B cell (primary cell): ENCODE measurements around the gene RLN3. TPM values are rescaled to one million over a fixed set of nuclear protein-coding genes. Genes with fewer than 3 reads are reported as not detected.

Experiments used
- ATAC-seq: fragments of 200-7000 bp; cut with Tn5 transposase; one replicate; pipeline ENCODE4 v1.10.0; 2021; ENCODE audit warnings: low read depth, mild to moderate bottlenecking, moderate number of reproducible peaks, moderate library complexity
- CTCF ChIA-PET: fragments of 350-600 bp; sonication (Branson Sonifier 250); formaldehyde crosslinking; loops from one replicate; lab custom pipeline; 2021; ENCODE audit warnings: antibody characterized with exemption, inconsistent platforms; lab: Charles Lee
- POLR2A ChIA-PET: fragments of 350-600 bp; sonication (Branson Sonifier 250); formaldehyde crosslinking; loops from one replicate; lab custom pipeline; 2021; ENCODE audit warnings: antibody characterized with exemption; lab: Charles Lee
- DNase-seq: peaks from one replicate; pipeline ENCODE4 v3.0.0; 2013
- H2AFZ ChIP-seq: 2 replicates; pipeline ENCODE4 v1.6.1; 2012; ENCODE audit warnings: mild to moderate bottlenecking, low read depth, low read length; ENCODE audit not compliant: insufficient read depth, poor library complexity, severe bottlenecking
- H3K27ac ChIP-seq, 2 donors: 1 replicate in 1 of 2; 2 replicates in 1 of 2; pipeline ENCODE4 v1.5.1; 2012 to 2013; ENCODE audit warnings: low read length in 2 of 2, mild to moderate bottlenecking in 2 of 2, moderate library complexity in 1 of 2
- H3K27me3 ChIP-seq, 4 experiments: fragments of 200-600 bp in 1 of 4; sonication (generic) in 1 of 4; replicated peaks in 1 of 4; 1 replicate in 2 of 4; 2 replicates in 2 of 4; pipeline versions ENCODE4 v1.6.1 to v1.7.0; 2013 to 2016; ENCODE audit warnings: low read length in 3 of 4, mild to moderate bottlenecking in 2 of 4, mixed read lengths in 1 of 4, moderate library complexity in 1 of 4; ENCODE audit not compliant: insufficient read depth in 4 of 4, control insufficient read depth in 3 of 4; ENCODE audit errors: control extremely low read depth in 1 of 4
- H3K36me3 ChIP-seq, 2 experiments: replicated peaks in 1 of 2; 1 replicate in 1 of 2; 2 replicates in 1 of 2; pipeline versions ENCODE4 v1.6.1 to v1.7.1; 2013; ENCODE audit warnings: low read length in 1 of 2; ENCODE audit not compliant: insufficient read depth in 2 of 2, control insufficient read depth in 1 of 2; ENCODE audit errors: control extremely low read depth in 1 of 2, extremely low read depth in 1 of 2
- H3K4me1 ChIP-seq, 2 donors: fragments of 200-600 bp in 1 of 2; sonication (generic) in 1 of 2; 1 replicate in 1 of 2; 2 replicates in 1 of 2; pipeline versions ENCODE4 v1.5.1 to v1.6.1; 2013 to 2017; ENCODE audit warnings: low read length in 2 of 2; ENCODE audit not compliant: control insufficient read depth in 2 of 2, insufficient read depth in 2 of 2
- H3K4me2 ChIP-seq: replicated peaks from 2 replicates; pipeline ENCODE3; 2012; ENCODE audit warnings: mild to moderate bottlenecking, low read depth, low read length; ENCODE audit not compliant: poor library complexity, severe bottlenecking
- H3K4me3 ChIP-seq, 5 experiments: fragments of 200-600 bp in 1 of 5; sonication (generic) in 1 of 5; 1 replicate in 3 of 5; 2 replicates in 2 of 5; pipeline versions ENCODE4 v1.5.1 to v1.7.0; 2011 to 2016; ENCODE audit warnings: low read length in 4 of 5, mild to moderate bottlenecking in 4 of 5, low read depth in 2 of 5, control low read depth in 1 of 5, moderate library complexity in 1 of 5; ENCODE audit not compliant: insufficient read depth in 1 of 5; ENCODE audit errors: control extremely low read depth in 1 of 5, extremely low read depth in 1 of 5
- H3K79me2 ChIP-seq: fragments of 200-600 bp; sonication (generic); one replicate; pipeline ENCODE4 v1.6.0; 2016; ENCODE audit warnings: low read length; ENCODE audit not compliant: control insufficient read depth, insufficient read depth
- H3K9ac ChIP-seq: fragments of 200-600 bp; sonication (generic); 2 replicates; pipeline ENCODE4 v1.6.1; 2017; ENCODE audit warnings: mild to moderate bottlenecking, low read length, moderate library complexity
- H3K9me3 ChIP-seq, 3 donors: one replicate each; pipeline versions ENCODE4 v1.6.1 to v1.7.1; 2013; ENCODE audit warnings: low read length in 2 of 3; ENCODE audit not compliant: control insufficient read depth in 2 of 3, insufficient read depth in 1 of 3; ENCODE audit errors: control extremely low read depth in 1 of 3
- H4K20me1 ChIP-seq: 2 replicates; pipeline ENCODE4 v1.6.0; 2012; ENCODE audit warnings: mild to moderate bottlenecking, low read length; ENCODE audit not compliant: insufficient read depth, control insufficient read depth, poor library complexity, severe bottlenecking
- H3K27ac Mint-ChIP-seq: one replicate; pipeline ENCODE4 v1.8.0; 2021; ENCODE audit warnings: mixed read lengths
- H3K27me3 Mint-ChIP-seq: one replicate; pipeline ENCODE4 v1.8.0; 2021; ENCODE audit warnings: mixed read lengths
- H3K4me1 Mint-ChIP-seq: one replicate; pipeline ENCODE4 v1.8.0; 2021; ENCODE audit warnings: mixed read lengths
- H3K4me3 Mint-ChIP-seq: one replicate; pipeline ENCODE4 v1.8.0; 2021; ENCODE audit warnings: mixed read lengths
- H3K9me3 Mint-ChIP-seq: one replicate; pipeline ENCODE4 v1.8.0; 2022; ENCODE audit warnings: mixed read lengths; ENCODE audit not compliant: insufficient read depth
- EZH2 ChIP-seq: IDR thresholded peaks from 2 replicates; pipeline ENCODE4 v1.6.1; 2012; ENCODE audit warnings: borderline replicate concordance, low read depth, mild to moderate bottlenecking, moderate library complexity, low read length; ENCODE audit not compliant: insufficient read depth, poor library complexity, severe bottlenecking
- WGBS: methylation state at CpG from one replicate; pipeline ENCODE4 v1.1.5; 2013; ENCODE audit warnings: missing lambda C conversion rate; ENCODE audit not compliant: insufficient coverage; 5-methylcytosine and 5-hydroxymethylcytosine counted together
- intact Hi-C: fragments of 100-400 bp; cut with micrococcal nuclease; formaldehyde crosslinking; loops from one replicate; pipeline ENCODE4 v1.10.0; 2022
- polyA plus RNA-seq: library from polyadenylated mRNA; depleted of rRNA; stranded (reverse); fragments of >200 nt; gene quantifications from 2 replicates; pipeline ENCODE4 v1.2.3, GENCODE V29; 2012
- total RNA-seq, 2 donors: library from RNA; stranded (reverse); fragments of 120-200 nt in 1 of 2; gene quantifications; 1 replicate in 1 of 2; 2 replicates in 1 of 2; pipeline versions ENCODE4 v1.2.3 to v1.2.4, GENCODE V29; 2013 to 2022
- TF ChIP-seq, protein P1 (sequence below): fragments of 200-600 bp; IDR thresholded peaks from one replicate; pipeline ENCODE4 v1.8.0; 2022; ENCODE audit warnings: antibody characterized with exemption, mild to moderate bottlenecking

RLN3 gene
- total and polyA plus RNA-seq, 2 donors (not counting 1 experiment from before 2014, with no cell fraction given): 0.42 TPM; not detected in 1

DNA sequence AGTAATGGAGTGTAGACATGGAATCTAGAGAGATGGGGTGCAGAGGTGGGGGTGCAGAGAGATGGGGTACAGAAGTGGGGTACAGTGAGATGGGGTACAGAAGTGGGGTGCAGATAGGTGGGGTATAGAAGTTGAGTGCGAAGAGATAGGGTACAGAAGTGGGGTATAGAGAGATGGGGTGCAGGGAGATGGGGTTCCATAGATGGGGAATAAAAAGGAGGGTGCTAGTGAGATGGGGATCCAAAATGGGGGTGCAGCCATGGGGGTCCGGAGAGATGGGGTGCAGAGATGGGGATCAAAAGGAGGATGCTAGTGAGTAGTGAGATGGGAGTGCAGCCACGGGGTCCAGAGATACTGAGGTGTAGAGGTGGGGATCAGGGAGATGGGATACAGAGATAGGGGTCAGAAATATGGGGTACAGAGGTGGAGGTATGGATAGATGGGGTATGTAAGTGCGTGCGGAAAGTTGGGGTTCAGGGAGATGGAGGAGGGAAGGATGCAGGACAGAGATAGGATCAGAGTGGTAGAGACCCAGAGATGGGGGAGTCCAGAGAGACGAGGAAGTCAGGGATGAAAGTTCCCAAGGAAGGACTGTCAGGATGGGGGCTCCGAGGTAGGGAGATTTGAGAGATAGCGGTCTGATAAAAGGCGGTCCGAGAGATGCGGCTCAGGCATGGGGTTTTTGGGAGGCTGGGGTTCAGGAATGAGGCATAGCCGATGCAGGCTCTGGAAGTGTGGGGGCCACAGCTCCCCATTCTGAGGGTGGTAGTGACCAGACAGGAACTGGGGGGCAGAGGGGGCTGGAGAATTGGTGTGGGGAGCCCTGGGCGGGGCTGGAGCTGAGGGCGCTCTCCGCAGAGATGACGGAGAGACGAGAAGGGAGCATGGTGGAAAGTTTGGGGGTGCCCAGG lies 30.5 kb downstream of the RLN3 start:
- H3K36me3 ChIP-seq: no peaks in the 10 kb centered on the region
- H3K79me2 ChIP-seq: no peaks in the 10 kb centered on the region
- CTCF ChIA-PET: interaction anchor here (0.6 to 3.4 kb wide), 26 partner anchors 10 to 335 kb away, joined by 3 to 43 read pairs (median 4); partner anchors contain the start of genes ASF1B, BRME1, CC2D1A and MISP3
- H3K4me1 ChIP-seq: peaks cover 18 to 22% of the 10 kb centered on the region in 2 donors
- H2AFZ ChIP-seq: no peak overlapping the region
- no peak overlapping the region for H3K27ac ChIP-seq
- Mint-ChIP-seq H3K4me3 (peak overlapping the region; percentile 71), H3K9me3 (no peaks in the 10 kb centered on the region), H3K27me3 (peaks cover 37% of the 10 kb centered on the region), H3K4me1 (peaks cover 18% of the 10 kb centered on the region), H3K27ac (no peak overlapping the region)
- no peak for TF ChIP-seq EZH2
- TF ChIP-seq, protein P1, sequence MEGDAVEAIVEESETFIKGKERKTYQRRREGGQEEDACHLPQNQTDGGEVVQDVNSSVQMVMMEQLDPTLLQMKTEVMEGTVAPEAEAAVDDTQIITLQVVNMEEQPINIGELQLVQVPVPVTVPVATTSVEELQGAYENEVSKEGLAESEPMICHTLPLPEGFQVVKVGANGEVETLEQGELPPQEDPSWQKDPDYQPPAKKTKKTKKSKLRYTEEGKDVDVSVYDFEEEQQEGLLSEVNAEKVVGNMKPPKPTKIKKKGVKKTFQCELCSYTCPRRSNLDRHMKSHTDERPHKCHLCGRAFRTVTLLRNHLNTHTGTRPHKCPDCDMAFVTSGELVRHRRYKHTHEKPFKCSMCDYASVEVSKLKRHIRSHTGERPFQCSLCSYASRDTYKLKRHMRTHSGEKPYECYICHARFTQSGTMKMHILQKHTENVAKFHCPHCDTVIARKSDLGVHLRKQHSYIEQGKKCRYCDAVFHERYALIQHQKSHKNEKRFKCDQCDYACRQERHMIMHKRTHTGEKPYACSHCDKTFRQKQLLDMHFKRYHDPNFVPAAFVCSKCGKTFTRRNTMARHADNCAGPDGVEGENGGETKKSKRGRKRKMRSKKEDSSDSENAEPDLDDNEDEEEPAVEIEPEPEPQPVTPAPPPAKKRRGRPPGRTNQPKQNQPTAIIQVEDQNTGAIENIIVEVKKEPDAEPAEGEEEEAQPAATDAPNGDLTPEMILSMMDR: no peak
- ATAC-seq (peak; percentile 36), DNase-seq (no peak)
- 24% methylated on average over 17 of the region's 17 CpGs for WGBS
- no peaks in the 10 kb centered on the region for H4K20me1 ChIP-seq
- peaks cover 0 to 54% (median 28%) of the 10 kb centered on the region in 4 experiments for H3K27me3 ChIP-seq
- intact Hi-C loops: loop anchor here (2.0 kb wide), 1 partner anchor 14 kb away; the partner anchor contains the start of gene MISP3
- POLR2A ChIA-PET: interaction anchor here (0.6 kb wide), 1 partner anchor 9 kb away, joined by 12 read pairs; no protein-coding TSS in a partner anchor
- H3K4me3 ChIP-seq: no peak overlapping the region
- no peak overlapping the region for H3K9ac ChIP-seq
- peaks cover 0 to 11% (median 0%) of the 10 kb centered on the region in 3 donors for H3K9me3 ChIP-seq
- peak overlapping the region; percentile 70 for H3K4me2 ChIP-seq
